Activated B cell treated with CpG ODN at 0.5 μM for 24 hours (primary cell): ENCODE results near the gene HACD3. TPM values are rescaled to one million over a fixed set of nuclear protein-coding genes. Genes with fewer than 3 reads are reported as not detected.
"Not testable (repeated sequence)": the region's sequence is repeated elsewhere in the genome, so short reads cannot be mapped to it uniquely, and the experiment has no call there.

Source experiments
- ATAC-seq: fragments of 200-7000 bp; cut with Tn5 transposase; one replicate; pipeline ENCODE4 v1.10.0; 2021; ENCODE audit warnings: low read depth, mild to moderate bottlenecking, moderate library complexity
- CTCF ChIA-PET: fragments of 350-600 bp; sonication (Branson Sonifier 250); formaldehyde crosslinking; loops from one replicate; lab custom pipeline; 2021; ENCODE audit warnings: antibody characterized with exemption; lab: Charles Lee
- POLR2A ChIA-PET: fragments of 350-600 bp; sonication (Branson Sonifier 250); formaldehyde crosslinking; loops from one replicate; lab custom pipeline; 2021; ENCODE audit warnings: antibody characterized with exemption; lab: Charles Lee
- DNase-seq: peaks from one replicate; pipeline ENCODE4 v3.0.0; 2022
- H3K27ac Mint-ChIP-seq: one replicate; pipeline ENCODE4 v1.8.0; 2020; ENCODE audit warnings: mixed read lengths
- H3K27me3 Mint-ChIP-seq: one replicate; pipeline ENCODE4 v1.8.0; 2021; ENCODE audit warnings: mixed read lengths
- H3K36me3 Mint-ChIP-seq: one replicate; pipeline ENCODE4 v1.8.0; 2021; ENCODE audit warnings: low read depth, mixed read lengths
- H3K4me1 Mint-ChIP-seq: one replicate; pipeline ENCODE4 v1.8.0; 2021; ENCODE audit warnings: mixed read lengths
- H3K4me3 Mint-ChIP-seq: one replicate; pipeline ENCODE4 v1.8.0; 2020; ENCODE audit warnings: mild to moderate bottlenecking, mixed read lengths
- H3K9me3 Mint-ChIP-seq: one replicate; pipeline ENCODE4 v1.8.0; 2020; ENCODE audit warnings: mixed read lengths
- intact Hi-C: fragments of 100-400 bp; cut with micrococcal nuclease; formaldehyde crosslinking; loops from one replicate; pipeline ENCODE4 v1.15.1; 2024
- total RNA-seq: library from RNA; stranded (reverse); gene quantifications from 2 replicates; pipeline ENCODE4 v1.2.3, GENCODE V29; 2022
- TF ChIP-seq, protein P1 (sequence below): fragments of 200-600 bp; IDR thresholded peaks from one replicate; pipeline ENCODE4 v1.8.0; 2022; ENCODE audit warnings: antibody characterized with exemption, mild to moderate bottlenecking

Gene HACD3
- total RNA-seq, 1 donor from 2014 or later, result 11.5 TPM

DNA sequence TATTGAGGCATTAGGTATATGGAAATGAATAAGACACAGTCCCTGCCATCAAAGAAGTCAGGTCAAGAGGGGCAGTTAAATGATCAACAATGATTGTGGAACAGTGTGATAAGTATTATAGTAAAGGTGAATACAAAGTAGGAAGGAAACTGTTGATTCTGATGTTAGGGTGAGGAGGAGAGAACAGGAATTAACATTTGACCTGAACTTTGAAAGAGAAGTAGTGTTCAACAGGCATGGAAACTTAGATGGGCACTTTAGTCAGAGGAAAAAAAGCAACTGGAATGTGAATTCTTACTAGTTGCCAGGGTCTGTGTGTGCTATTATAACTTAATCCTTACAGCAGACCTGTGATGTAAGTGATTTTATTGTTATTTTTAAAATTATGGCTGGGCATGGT is 17.6 kb downstream of the HACD3 start:
- ChIA-PET CTCF (no interaction called here), POLR2A (interaction anchor here (0.6 kb wide), 1 partner anchor 530 kb away, joined by 3 read pairs; no protein-coding TSS in a partner anchor)
- ATAC-seq (no peak), DNase-seq (no peak)
- H3K27ac Mint-ChIP-seq, result no peak overlapping the region
- H3K4me3 Mint-ChIP-seq, result no peak overlapping the region
- no peaks in the 10 kb centered on the region for H3K9me3 Mint-ChIP-seq
- intact Hi-C loops, result no loop called here
- H3K36me3 Mint-ChIP-seq, result no peaks in the 10 kb centered on the region
- H3K4me1 Mint-ChIP-seq, result no peaks in the 10 kb centered on the region
- TF ChIP-seq, protein P1, sequence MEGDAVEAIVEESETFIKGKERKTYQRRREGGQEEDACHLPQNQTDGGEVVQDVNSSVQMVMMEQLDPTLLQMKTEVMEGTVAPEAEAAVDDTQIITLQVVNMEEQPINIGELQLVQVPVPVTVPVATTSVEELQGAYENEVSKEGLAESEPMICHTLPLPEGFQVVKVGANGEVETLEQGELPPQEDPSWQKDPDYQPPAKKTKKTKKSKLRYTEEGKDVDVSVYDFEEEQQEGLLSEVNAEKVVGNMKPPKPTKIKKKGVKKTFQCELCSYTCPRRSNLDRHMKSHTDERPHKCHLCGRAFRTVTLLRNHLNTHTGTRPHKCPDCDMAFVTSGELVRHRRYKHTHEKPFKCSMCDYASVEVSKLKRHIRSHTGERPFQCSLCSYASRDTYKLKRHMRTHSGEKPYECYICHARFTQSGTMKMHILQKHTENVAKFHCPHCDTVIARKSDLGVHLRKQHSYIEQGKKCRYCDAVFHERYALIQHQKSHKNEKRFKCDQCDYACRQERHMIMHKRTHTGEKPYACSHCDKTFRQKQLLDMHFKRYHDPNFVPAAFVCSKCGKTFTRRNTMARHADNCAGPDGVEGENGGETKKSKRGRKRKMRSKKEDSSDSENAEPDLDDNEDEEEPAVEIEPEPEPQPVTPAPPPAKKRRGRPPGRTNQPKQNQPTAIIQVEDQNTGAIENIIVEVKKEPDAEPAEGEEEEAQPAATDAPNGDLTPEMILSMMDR, result no peak
- no peaks in the 10 kb centered on the region for H3K27me3 Mint-ChIP-seq

DNA sequence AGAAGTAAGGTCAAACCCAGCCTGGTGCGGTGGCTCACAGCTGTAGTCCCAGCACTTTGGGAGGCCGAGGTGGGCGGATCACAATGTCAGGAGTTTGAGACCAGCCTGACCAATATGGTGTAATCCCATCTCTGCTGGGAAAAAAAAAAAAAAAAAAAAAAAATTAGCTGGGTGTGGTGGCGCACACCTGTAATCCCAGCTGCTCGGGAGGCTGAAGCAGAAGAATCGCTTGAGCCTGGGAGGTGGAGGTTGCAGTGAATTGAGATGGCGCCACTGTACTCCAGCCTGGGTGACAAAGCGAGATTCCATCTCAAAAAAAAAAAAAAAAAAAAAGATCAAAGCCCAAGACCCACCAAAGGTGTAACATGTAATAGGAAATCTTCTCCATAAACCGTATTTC is 19.0 kb downstream of the HACD3 start:
- ATAC-seq, H3K36me3 Mint-ChIP-seq, H3K27me3 Mint-ChIP-seq, intact Hi-C loops, H3K27ac Mint-ChIP-seq, DNase-seq, CTCF ChIA-PET, H3K4me3 Mint-ChIP-seq, H3K4me1 Mint-ChIP-seq, H3K9me3 Mint-ChIP-seq: not testable (repeated sequence)
- POLR2A ChIA-PET, result interaction anchor here (0.7 kb wide), 1 partner anchor 29 kb away, joined by 8 read pairs; no protein-coding TSS in a partner anchor

DNA sequence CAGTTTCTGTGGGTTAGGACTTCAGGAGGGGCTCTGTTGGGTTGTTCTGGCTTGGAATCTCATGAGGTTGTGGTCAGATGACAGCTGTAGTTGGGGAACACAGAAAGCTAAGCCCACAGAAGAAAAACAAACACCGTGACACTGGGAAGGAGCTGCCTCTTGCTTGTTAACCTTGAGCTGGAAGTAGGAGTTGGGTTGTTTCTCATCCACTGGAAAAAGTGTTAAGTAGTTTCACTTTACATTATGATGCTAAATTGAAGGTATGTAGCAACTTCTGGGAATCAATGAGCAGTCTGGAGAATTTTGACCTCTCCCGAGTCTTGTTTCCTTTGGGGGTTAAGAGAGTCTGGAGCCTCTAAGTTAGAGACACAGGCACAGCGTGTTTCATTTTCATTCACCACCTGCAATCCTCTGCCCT is 20.4 kb downstream of the HACD3 start:
- no peak for ATAC-seq
- ChIA-PET CTCF (no interaction called here), POLR2A (no interaction called here)
- no peaks in the 10 kb centered on the region for H3K27me3 Mint-ChIP-seq
- peaks cover 19% of the 10 kb centered on the region for H3K36me3 Mint-ChIP-seq
- no peak for DNase-seq
- TF ChIP-seq, protein P1, result no peak
- H3K9me3 Mint-ChIP-seq, result no peaks in the 10 kb centered on the region
- H3K4me1 Mint-ChIP-seq, result no peaks in the 10 kb centered on the region
- H3K27ac Mint-ChIP-seq, result no peak overlapping the region
- intact Hi-C loops, result no loop called here
- no peak overlapping the region for H3K4me3 Mint-ChIP-seq

DNA sequence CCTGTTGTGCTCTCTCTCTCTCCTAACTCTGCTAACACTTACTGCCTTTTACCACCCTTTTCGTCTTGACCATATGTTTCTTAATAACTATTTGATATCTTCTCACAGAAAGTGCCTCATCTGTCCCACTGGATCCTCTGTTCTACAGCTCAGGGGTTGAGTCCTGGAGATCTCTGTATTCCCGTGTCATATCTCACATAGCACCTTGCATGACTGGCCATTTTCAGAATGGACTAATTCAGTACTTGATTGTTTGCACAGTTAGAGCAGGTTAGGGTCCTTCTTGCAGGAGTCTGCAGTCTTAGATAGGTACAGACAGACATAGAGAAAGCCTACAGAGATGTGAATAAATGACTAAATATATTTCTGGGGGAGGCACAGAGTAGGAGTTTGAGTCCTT is 20.9 kb downstream of the HACD3 start:
- TF ChIP-seq, protein P1, result no peak
- peaks cover 22% of the 10 kb centered on the region for H3K36me3 Mint-ChIP-seq
- intact Hi-C loops, result no loop called here
- no peaks in the 10 kb centered on the region for H3K9me3 Mint-ChIP-seq
- no peak overlapping the region for H3K27ac Mint-ChIP-seq
- ATAC-seq, result no peak
- H3K4me3 Mint-ChIP-seq, result no peak overlapping the region
- H3K4me1 Mint-ChIP-seq, result no peaks in the 10 kb centered on the region
- H3K27me3 Mint-ChIP-seq, result no peaks in the 10 kb centered on the region
- ChIA-PET CTCF (no interaction called here), POLR2A (interaction anchor here (0.7 kb wide), 1 partner anchor 7 kb away, joined by 3 read pairs; no protein-coding TSS in a partner anchor)
- DNase-seq, result no peak

DNA sequence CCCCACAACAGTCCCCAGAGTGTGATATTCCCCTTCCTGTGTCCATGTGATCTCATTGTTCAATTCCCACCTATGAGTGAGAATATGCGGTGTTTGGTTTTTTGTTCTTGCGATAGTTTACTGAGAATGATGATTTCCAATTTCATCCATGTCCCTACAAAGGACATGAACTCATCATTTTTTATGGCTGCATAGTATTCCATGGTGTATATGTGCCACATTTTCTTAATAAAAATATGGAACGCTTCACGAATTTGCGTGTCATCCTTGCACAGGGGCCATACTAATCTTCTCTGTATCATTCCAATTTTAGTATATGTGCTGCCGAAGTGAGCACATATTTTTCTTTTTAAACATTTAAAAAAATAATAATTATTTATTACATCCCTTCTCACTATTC is 22.6 kb downstream of the HACD3 start:
- CTCF ChIA-PET, ATAC-seq, POLR2A ChIA-PET, H3K27me3 Mint-ChIP-seq, H3K4me3 Mint-ChIP-seq, intact Hi-C loops, H3K27ac Mint-ChIP-seq, H3K9me3 Mint-ChIP-seq, H3K4me1 Mint-ChIP-seq, DNase-seq: not testable (repeated sequence)
- H3K36me3 Mint-ChIP-seq, result peaks cover 37% of the 10 kb centered on the region

DNA sequence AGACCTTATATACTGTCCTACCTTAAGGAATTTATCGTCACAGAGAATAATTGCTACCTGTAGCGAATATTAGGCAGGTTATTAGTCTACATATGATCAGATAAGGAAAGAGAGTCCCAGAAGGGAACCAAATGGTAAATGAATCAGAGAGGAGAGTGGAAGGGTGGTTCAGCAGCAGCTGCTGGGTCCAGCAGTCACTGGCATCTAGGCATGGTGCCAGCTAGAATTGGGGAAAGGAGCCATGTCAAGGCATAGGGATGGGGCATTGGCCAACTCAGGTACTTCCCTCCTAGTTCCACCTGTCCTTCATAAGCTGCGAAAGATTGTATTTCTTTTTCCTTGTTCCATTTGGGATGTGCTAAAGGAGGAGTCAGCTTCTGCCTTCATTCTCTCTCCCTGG is 23.4 kb downstream of the HACD3 start:
- Mint-ChIP-seq H3K27ac (no peak overlapping the region), H3K4me1 (no peaks in the 10 kb centered on the region), H3K9me3 (no peaks in the 10 kb centered on the region), H3K4me3 (no peak overlapping the region), H3K36me3 (peaks cover 45% of the 10 kb centered on the region), H3K27me3 (no peaks in the 10 kb centered on the region)
- TF ChIP-seq, protein P1, result no peak
- CTCF ChIA-PET, result interaction anchor here (1.0 kb wide), 1 partner anchor 37 kb away, joined by 3 read pairs; no protein-coding TSS in a partner anchor
- ATAC-seq (no peak), DNase-seq (no peak)
- POLR2A ChIA-PET, result no interaction called here
- intact Hi-C loops, result no loop called here
